ENCODE data around the gene TMEM59L.
A peak's percentile ranks its signal among the peaks of the same experiment; 100 is the strongest.

TMEM59L gene

DNA sequence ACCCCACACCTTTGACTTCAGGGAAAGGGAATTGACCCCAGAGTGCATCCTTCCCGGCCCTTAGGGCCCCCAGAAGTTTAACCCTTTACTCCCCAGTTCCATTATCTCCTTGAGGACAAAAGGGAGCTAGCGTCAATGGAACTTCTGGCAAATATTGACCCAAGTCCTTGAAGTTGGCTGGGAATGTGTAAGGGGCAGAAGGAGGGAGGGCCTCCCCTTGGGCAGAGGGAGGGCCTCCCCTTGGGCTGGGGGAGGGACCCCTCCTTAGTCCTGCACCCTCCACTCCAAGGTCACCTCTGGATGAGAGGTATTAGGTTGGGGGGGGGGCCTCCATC, 3.0 kb upstream of the TMEM59L start:
- no peak for DNase-seq

DNA sequence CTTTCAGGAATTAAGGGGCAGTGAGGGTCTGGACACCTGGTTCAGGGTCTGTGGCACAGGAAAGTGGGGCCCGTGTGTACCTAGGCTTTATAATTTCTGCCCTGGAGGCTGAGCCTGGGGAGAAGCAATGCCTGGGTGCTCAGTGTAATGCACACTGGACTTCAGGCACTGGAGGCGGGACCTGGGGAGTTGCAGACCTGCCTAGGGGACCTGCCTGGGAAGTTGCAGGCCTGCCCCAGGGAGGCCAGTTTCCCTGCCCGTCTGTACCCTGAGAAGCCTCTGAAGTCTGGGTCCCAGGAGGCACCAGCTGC, 2.5 kb upstream of the TMEM59L start:
- no peak for DNase-seq

- no peak for DNase-seq
Measured at GRCh38 chr19:18610556-18611326, 1.9 kb upstream of the TMEM59L start.

DNA sequence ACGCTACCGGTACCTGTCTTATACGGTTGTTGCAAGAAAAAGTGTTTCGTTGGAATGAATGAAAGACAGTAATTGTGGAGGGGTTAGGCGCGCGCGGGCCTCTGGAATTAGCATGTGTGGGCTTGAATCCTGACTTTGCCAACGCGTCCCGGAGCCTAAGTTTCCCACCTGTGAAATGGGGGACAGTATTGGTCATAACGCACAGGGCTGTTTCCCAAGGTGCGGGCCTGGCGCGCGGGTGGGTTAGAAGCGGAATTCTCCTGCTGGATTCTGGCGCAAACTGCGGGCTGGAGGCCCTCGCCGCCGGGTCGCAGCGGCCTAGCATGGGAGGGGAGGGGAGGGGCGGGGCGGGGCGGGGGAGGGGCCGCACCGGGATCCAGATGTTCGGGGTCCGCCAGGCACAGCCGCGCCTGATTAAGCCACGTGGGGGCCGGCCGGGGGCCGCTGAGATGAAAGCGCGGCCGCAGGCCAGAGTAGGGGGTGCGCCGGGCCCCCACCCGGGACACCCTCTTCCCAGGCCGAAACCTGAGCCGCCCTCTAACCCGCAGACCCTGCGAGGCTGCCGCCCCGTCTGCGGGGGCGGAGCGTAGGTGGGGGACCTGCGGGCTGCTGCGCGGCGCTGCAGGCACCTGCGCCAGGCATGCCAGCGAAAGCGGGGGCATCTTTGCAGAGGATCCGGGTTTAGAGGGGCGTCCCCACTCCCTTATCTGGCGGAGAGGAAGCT, 1.2 kb upstream of the TMEM59L start:
- no peak for DNase-seq

DNA sequence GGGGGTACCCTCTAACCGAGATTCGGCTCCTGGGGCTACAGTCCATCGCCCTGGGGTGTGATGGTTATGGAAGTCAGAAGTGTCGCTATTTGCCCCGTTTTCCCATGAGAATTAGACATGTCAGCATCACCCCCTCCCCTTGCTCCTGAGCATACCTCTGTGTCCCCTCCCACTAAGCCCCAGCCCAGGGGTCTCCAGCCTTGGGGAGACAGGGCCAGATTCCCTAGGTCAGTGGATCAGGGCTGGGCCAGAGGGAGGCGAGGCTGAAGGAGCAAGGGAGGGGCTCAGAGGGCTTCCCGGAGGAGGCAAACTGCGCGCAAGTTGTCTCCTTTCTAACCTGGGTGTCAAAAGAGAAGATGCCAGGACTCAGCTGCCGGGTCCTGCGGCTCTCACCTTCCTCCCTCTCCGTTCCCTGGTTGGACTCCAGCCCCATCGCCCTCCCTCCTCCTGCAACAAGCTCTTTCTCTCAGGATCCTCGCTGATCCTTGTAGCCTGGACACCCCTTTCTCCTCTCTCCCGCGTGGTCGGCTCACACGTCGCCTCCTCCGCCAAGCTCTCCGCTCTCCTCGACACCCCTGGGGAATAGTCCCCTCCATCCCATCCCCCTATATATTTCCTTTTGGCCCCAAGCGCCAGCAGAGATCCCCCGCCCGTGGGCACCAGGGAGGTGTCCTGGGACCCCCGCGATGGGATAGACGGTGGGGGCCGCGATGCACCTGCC, 459 bp upstream of the TMEM59L start:
- no peak for DNase-seq

DNA sequence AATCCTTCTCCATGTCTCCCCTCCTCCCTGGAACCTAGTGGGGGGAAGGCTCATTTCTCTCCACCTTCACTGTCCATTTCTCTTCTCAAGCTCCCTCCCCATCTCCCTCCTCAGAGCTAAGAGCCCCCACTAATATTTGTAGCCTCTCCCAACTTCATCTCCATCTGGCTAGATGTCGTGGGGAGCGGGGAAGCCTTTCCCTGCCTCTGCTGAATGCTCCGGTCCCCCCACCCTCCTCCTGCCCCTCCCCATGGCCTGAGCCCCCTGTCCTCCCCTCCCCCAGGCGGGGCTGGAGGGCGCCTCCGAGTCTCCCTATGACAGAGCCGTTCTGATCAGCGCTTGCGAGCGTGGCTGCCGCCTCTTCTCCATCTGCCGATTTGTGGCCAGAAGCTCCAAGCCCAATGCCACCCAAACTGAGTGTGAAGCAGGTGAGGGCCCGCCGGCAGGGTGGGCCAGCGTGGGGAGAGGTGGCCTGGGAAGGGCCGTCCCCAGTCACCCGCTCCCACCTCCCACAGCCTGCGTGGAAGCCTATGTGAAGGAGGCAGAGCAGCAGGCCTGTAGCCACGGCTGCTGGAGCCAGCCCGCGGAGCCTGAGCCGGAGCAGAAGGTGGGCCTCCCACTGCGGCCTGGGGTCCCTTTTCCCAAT, 1.0 kb downstream of the TMEM59L start:
- DNase-seq = no peak

DNA sequence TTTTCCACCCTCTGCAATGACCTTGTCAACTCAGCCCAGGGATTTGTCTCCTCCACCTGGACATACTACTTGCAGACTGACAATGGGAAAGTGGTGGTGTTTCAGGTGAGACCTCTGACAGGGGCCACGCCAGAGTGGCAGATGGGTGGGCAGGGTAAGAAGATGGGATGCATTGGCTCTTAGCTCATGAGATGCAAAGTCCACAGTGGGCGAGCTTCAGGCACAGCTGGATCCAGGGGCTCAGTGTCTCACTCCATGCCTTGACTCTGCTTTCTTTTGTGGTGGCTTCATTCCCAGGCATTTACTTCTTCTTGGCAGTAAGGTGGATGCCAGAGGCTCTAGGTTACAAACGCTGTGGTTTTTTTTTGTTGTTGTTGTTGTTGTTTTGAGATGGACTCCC, 3.4 kb downstream of the TMEM59L start:
- no peak for DNase-seq

- DNase-seq = no peak
Measured at GRCh38 chr19:18617562-18617961, 4.9 kb downstream of the TMEM59L start.

GRCh38 chr19:18618236-18618635, 5.6 kb downstream of the TMEM59L start:
- DNase-seq = no peak

GRCh38 chr19:18620311-18620710, 7.6 kb downstream of the TMEM59L start:
- DNase-seq = no peak

DNA sequence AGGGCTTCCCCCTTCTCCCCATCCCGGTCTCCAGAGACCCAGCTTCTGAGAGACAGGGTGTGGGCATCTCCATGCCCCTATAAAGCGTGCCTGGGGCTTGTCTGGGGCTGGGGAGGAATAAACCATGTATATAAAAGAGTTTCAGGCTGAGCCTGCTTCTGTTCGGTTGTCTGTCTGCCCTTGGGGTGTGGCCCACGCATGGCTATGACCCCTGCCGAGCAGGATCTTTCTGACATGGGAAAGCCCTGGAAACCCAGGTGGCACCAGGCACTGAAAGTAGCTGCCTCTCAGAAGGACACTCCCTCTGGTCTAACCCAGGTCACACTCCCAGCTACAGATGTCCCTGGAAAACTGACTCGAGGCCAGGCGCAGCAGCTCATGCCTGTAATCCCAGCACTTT, 8.2 kb downstream of the TMEM59L start:
- DNase-seq = no peak

DNA sequence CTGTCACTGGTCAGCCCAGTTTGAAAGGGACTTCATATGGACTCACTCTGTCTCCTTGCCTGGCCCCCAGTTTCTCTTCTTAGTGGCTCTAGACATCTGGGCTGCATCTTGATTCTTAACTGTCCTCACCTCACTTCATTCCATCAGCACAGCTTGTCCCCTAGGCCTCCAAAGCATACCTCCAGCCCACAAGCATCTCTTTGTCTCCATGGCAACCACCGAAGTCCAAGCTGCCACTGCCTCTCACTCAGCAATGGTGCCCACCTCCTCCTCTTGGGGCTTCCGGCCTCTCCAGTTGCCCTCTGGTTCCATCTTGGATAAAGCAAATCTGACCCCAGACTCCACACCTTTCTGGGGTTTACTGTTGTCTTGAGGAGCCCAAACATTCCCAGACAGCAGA, 14.2 kb downstream of the TMEM59L start:
- DNase-seq = no peak

GRCh38 chr19:18629166-18630088, 16.8 kb downstream of the TMEM59L start:
- no peak for DNase-seq

DNA sequence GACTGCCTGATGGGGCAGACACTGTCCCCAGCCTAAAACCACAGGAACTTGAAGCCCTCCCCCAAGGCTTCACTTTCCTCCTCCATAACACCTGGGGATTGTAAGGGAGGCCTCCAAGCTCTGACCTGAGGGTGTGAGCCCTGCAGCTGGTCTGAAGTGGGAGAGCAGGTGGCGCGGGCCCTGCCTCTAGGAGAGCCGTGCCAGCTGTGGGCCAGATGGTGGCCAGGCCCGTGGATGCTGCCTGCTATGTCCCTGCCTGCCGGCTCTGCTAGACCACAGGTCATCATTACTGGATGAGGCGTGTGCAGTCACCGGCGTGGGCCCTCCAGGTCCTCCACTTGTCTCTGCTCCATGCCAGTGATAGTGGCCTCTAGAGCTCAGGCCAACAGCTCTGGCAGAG, 20.7 kb downstream of the TMEM59L start:
- no peak for DNase-seq

GRCh38 chr19:18634612-18635297, 22.1 kb downstream of the TMEM59L start:
- no peak for DNase-seq

GRCh38 chr19:18635831-18636182, 23.1 kb downstream of the TMEM59L start:
- no peak for DNase-seq

GRCh38 chr19:18636183-18636968, 23.7 kb downstream of the TMEM59L start:
- peak; percentile 100 for DNase-seq

- no peak for DNase-seq
Measured at GRCh38 chr19:18636969-18637629, 24.4 kb downstream of the TMEM59L start, which contains the start of gene KLHL26. TSS of gene KLHL26 (plus strand) at chr19:18637028. CDS start at chr19:18637055, 27 bp downstream.

- no peak for DNase-seq
Measured at GRCh38 chr19:18637673-18638630, 25.3 kb downstream of the TMEM59L start.

All from activated T-cell treated with anti-CD3 and anti-CD28 coated beads for 4 hours (primary cell).